Lower leg skin (tissue), 4 donors: Measurements from ENCODE around the gene MGST2. TPM values are rescaled to one million over a fixed set of nuclear protein-coding genes. Genes with fewer than 3 reads are reported as not detected.

ENCODE experiments used
- DNase-seq, 2 donors: peaks; one replicate each; pipeline ENCODE4 v3.0.0-alpha.2; 2019; ENCODE audit warnings: low spot score in 2 of 2
- H3K4me3 ChIP-seq: fragments of 200-600 bp; sonication (generic); 2 replicates; pipeline ENCODE4 v1.5.1; 2017; ENCODE audit warnings: mild to moderate bottlenecking, low read depth; ENCODE audit not compliant: poor library complexity, severe bottlenecking
- CTCF ChIP-seq, 3 donors: fragments of 450-650 bp; IDR thresholded peaks; one replicate each; pipeline ENCODE4 v1.5.1; 2016; ENCODE audit warnings: antibody characterized with exemption in 3 of 3, mild to moderate bottlenecking in 3 of 3, moderate library complexity in 2 of 3
- POLR2A ChIP-seq, 2 donors: fragments of 450-650 bp; IDR thresholded peaks; one replicate each; pipeline ENCODE4 v1.6.1; 2016 to 2017; ENCODE audit warnings: antibody characterized with exemption in 2 of 2, mild to moderate bottlenecking in 1 of 2, moderate library complexity in 1 of 2
- WGBS, 2 donors: methylation state at CpG; one replicate each; pipeline ENCODE4 v1.1.5; 2018; 5-methylcytosine and 5-hydroxymethylcytosine counted together
- intact Hi-C: fragments of 100-400 bp; cut with DNase I; formaldehyde crosslinking; loops from one replicate; pipeline ENCODE4 v1.15.0; 2023; ENCODE audit warnings: low total_unique reads
- total RNA-seq, 4 donors: library from RNA; depleted of rRNA; stranded (reverse); fragments of >200 nt; gene quantifications; one replicate each; pipeline ENCODE4 v1.1.0, GENCODE V29; 2016

MGST2 gene
- total RNA-seq, 4 donors from 2014 or later, result 83.1 to 157 (median 112) TPM

GRCh38 chr4:139639654-139640053 is 26.0 kb upstream of the MGST2 start:
- no peak overlapping the region for H3K4me3 ChIP-seq
- no peak for TF ChIP-seq CTCF (IDR thresholded peaks at IDR 0.05)
- no peak for TF ChIP-seq POLR2A (IDR thresholded peaks at IDR 0.05)
- intact Hi-C loops, result no loop called here
- WGBS, 2 donors, result 83 to 94% methylated on average over 5 of the region's 5 CpGs
- DNase-seq, result no peak

GRCh38 chr4:139641218-139641617 is 24.4 kb upstream of the MGST2 start:
- TF ChIP-seq POLR2A (IDR thresholded peaks at IDR 0.05) (no peak), CTCF (IDR thresholded peaks at IDR 0.05) (no peak)
- H3K4me3 ChIP-seq, result no peak overlapping the region
- DNase-seq, result no peak
- 94 to 95% methylated on average over 2 of the region's 2 CpGs for WGBS, 2 donors
- intact Hi-C loops, result no loop called here

- 59 to 80% methylated on average over 2 of the region's 2 CpGs for WGBS, 2 donors
Measured at GRCh38 chr4:139642364-139642763, 23.3 kb upstream of the MGST2 start.

GRCh38 chr4:139643042-139643895 is 22.4 kb upstream of the MGST2 start:
- intact Hi-C loops, result no loop called here
- no peak for TF ChIP-seq POLR2A (IDR thresholded peaks at IDR 0.05)
- no peak for TF ChIP-seq CTCF (IDR thresholded peaks at IDR 0.05)
- WGBS, 2 donors, result 85% methylated on average over 11 of the region's 11 CpGs
- DNase-seq, result no peak
- no peak overlapping the region for H3K4me3 ChIP-seq

More at GRCh38 chr4:139642364-139642763, 23.3 kb upstream of the MGST2 start:
- intact Hi-C loops, result no loop called here
- no peak overlapping the region for H3K4me3 ChIP-seq
- no peak for TF ChIP-seq POLR2A (IDR thresholded peaks at IDR 0.05)
- TF ChIP-seq CTCF (IDR thresholded peaks at IDR 0.05), result no peak
- no peak for DNase-seq

- intact Hi-C loops, result no loop called here
- no peak overlapping the region for H3K4me3 ChIP-seq
- WGBS, 2 donors, result 60 to 72% methylated on average over 6 of the region's 6 CpGs
- no peak for TF ChIP-seq POLR2A (IDR thresholded peaks at IDR 0.05)
- TF ChIP-seq CTCF (IDR thresholded peaks at IDR 0.05), result no peak
- DNase-seq, result no peak
Measured at GRCh38 chr4:139645458-139645857, 20.2 kb upstream of the MGST2 start.
